NCI-H1417 (cell line): Measurements from ENCODE around the gene XPR1.
A peak's percentile ranks its signal among the peaks of the same experiment; 100 is the strongest.
"Not testable (repeated sequence)": the region's sequence is repeated elsewhere in the genome, so short reads cannot be mapped to it uniquely, and the experiment has no call there.

Experiments used
- DNase-seq, 3 experiments: peaks; one replicate each; lab custom pipeline; 2025; lab: John Stamatoyannopoulos, UW

XPR1 gene

GRCh38 chr1:180841415-180841814 is 209.6 kb downstream of the XPR1 start:
- peak in 1 of 3 experiments; percentile 18 for DNase-seq

- DNase-seq: peak in 1 of 3 experiments; percentile 52
Measured at GRCh38 chr1:180842052-180842451, 210.2 kb downstream of the XPR1 start.

GRCh38 chr1:180842491-180843275 is 210.9 kb downstream of the XPR1 start:
- peak in 2 of 3 experiments; percentile 19 to 78 for DNase-seq

GRCh38 chr1:180845352-180845751 is 213.5 kb downstream of the XPR1 start:
- DNase-seq: no peak

- DNase-seq: no peak
Measured at GRCh38 chr1:180848191-180848590, 216.4 kb downstream of the XPR1 start.

- no peak for DNase-seq
Measured at GRCh38 chr1:180849031-180849775, 217.4 kb downstream of the XPR1 start.

- DNase-seq: no peak
Measured at GRCh38 chr1:180851995-180852887, 220.4 kb downstream of the XPR1 start.

- DNase-seq: no peak
Measured at GRCh38 chr1:180854001-180854400, 222.2 kb downstream of the XPR1 start.

- no peak for DNase-seq
Measured at GRCh38 chr1:180854456-180854855, 222.6 kb downstream of the XPR1 start.

- DNase-seq: not testable (repeated sequence)
Measured at GRCh38 chr1:180857947-180858725, 226.3 kb downstream of the XPR1 start.

GRCh38 chr1:180859306-180859705 is 227.5 kb downstream of the XPR1 start:
- no peak for DNase-seq

GRCh38 chr1:180860535-180860934 is 228.7 kb downstream of the XPR1 start:
- no peak for DNase-seq

- peak in 1 of 3 experiments; percentile 39 for DNase-seq
Measured at GRCh38 chr1:180862305-180862704, 230.5 kb downstream of the XPR1 start.

GRCh38 chr1:180863158-180863775 is 231.4 kb downstream of the XPR1 start:
- peak; percentile 57 to 87 (median 86) for DNase-seq

GRCh38 chr1:180881806-180882509 is 250.1 kb downstream of the XPR1 start:
- DNase-seq: peak; percentile 17 to 71 (median 68)

GRCh38 chr1:180884588-180885300 is 252.9 kb downstream of the XPR1 start:
- DNase-seq: no peak

- no peak for DNase-seq
Measured at GRCh38 chr1:180886338-180886737, 254.5 kb downstream of the XPR1 start.

GRCh38 chr1:180887841-180888240 is 256.0 kb downstream of the XPR1 start:
- no peak for DNase-seq

- DNase-seq: no peak
Measured at GRCh38 chr1:180888870-180889269, 257.0 kb downstream of the XPR1 start.

- no peak for DNase-seq
Measured at GRCh38 chr1:180889325-180889724, 257.5 kb downstream of the XPR1 start.
